Caco-2 (cell line): ENCODE data around the gene CXCR3. TPM values are rescaled to one million over a fixed set of nuclear protein-coding genes. Genes with fewer than 3 reads are reported as not detected.

Experiments used
- BruUV-seq: library from RNA; stranded (reverse); fragments of 400-500 nt; replicated peaks from 2 replicates; lab custom pipeline; 2021; lab: Mats Ljungman, UMichigan
- CTCF ChIA-PET: fragments of 300-600 bp; sonication (Branson Sonifier 250); formaldehyde crosslinking; loops from one replicate; lab custom pipeline; 2022; ENCODE audit warnings: antibody characterized with exemption; lab: Charles Lee
- POLR2A ChIA-PET: fragments of 300-600 bp; sonication (Branson Sonifier 250); formaldehyde crosslinking; loops from one replicate; lab custom pipeline; 2022; ENCODE audit warnings: antibody characterized with exemption; lab: Charles Lee
- DNase-seq, 2 experiments: peaks; one replicate each; pipeline versions ENCODE4 v3.0.0 to v3.0.0-alpha.2; 2020 to 2022
- H3K27me3 ChIP-seq: replicated peaks from 2 replicates; pipeline ENCODE4 v1.6.0; 2011; ENCODE audit warnings: low read length; ENCODE audit not compliant: control insufficient read depth, insufficient read depth
- H3K36me3 ChIP-seq: 2 replicates; pipeline ENCODE4 v1.5.1; 2011; ENCODE audit warnings: low read length; ENCODE audit not compliant: control insufficient read depth, insufficient read depth
- H3K4me1 ChIP-seq: fragments of 250-450 bp; sonication (Bioruptor Pico); 2 replicates; pipeline ENCODE4 v1.5.1; 2020; ENCODE audit warnings: mild to moderate bottlenecking
- H3K4me3 ChIP-seq: 2 replicates; pipeline ENCODE4 v1.5.1; 2011; ENCODE audit warnings: low read depth, mild to moderate bottlenecking, control low read depth, low read length
- H3K9me3 ChIP-seq: fragments of 250-450 bp; sonication (Bioruptor Pico); 2 replicates; pipeline ENCODE4 v1.5.1; 2020; ENCODE audit warnings: mild to moderate bottlenecking, moderate library complexity
- H3K27ac Mint-ChIP-seq: one replicate; pipeline ENCODE4 v1.8.0; 2022; ENCODE audit warnings: mixed read lengths; ENCODE audit not compliant: unreplicated experiment
- H3K27me3 Mint-ChIP-seq: one replicate; pipeline ENCODE4 v1.8.0; 2022; ENCODE audit warnings: mixed read lengths; ENCODE audit not compliant: insufficient read depth, unreplicated experiment
- H3K36me3 Mint-ChIP-seq: one replicate; pipeline ENCODE4 v1.8.0; 2022; ENCODE audit warnings: mild to moderate bottlenecking, mixed read lengths; ENCODE audit not compliant: insufficient read depth, unreplicated experiment
- H3K4me1 Mint-ChIP-seq: one replicate; pipeline ENCODE4 v1.8.0; 2022; ENCODE audit warnings: low read depth, mixed read lengths; ENCODE audit not compliant: unreplicated experiment
- H3K4me3 Mint-ChIP-seq: one replicate; pipeline ENCODE4 v1.8.0; 2022; ENCODE audit warnings: mild to moderate bottlenecking, moderate library complexity, mixed read lengths; ENCODE audit not compliant: unreplicated experiment
- H3K9me3 Mint-ChIP-seq: one replicate; pipeline ENCODE4 v1.8.0; 2022; ENCODE audit warnings: mixed read lengths; ENCODE audit not compliant: unreplicated experiment
- intact Hi-C: fragments of 100-400 bp; cut with micrococcal nuclease; formaldehyde crosslinking; loops from one replicate; pipeline ENCODE4 v1.10.0; 2022; ENCODE audit not compliant: unreplicated experiment
- total RNA-seq: library from RNA; stranded (reverse); gene quantifications from 2 replicates; pipeline ENCODE4 v1.2.3, GENCODE V29; 2022
- TF ChIP-seq, protein P1 (sequence below), 2 experiments: fragments of 200-600 bp in 1 of 2; IDR thresholded peaks; 1 replicate in 1 of 2; 2 replicates in 1 of 2; pipeline versions ENCODE4 v1.5.1 to v1.8.0; 2011 to 2022; ENCODE audit warnings: antibody characterized with exemption in 1 of 2, control low read depth in 1 of 2, inconsistent platforms in 1 of 2, low read depth in 1 of 2, low read length in 1 of 2, mild to moderate bottlenecking in 1 of 2, moderate library complexity in 1 of 2; ENCODE audit not compliant: insufficient read depth in 1 of 2, severe bottlenecking in 1 of 2, unreplicated experiment in 1 of 2

CXCR3 gene
- total RNA-seq, 1 experiment from 2014 or later = not detected

DNA sequence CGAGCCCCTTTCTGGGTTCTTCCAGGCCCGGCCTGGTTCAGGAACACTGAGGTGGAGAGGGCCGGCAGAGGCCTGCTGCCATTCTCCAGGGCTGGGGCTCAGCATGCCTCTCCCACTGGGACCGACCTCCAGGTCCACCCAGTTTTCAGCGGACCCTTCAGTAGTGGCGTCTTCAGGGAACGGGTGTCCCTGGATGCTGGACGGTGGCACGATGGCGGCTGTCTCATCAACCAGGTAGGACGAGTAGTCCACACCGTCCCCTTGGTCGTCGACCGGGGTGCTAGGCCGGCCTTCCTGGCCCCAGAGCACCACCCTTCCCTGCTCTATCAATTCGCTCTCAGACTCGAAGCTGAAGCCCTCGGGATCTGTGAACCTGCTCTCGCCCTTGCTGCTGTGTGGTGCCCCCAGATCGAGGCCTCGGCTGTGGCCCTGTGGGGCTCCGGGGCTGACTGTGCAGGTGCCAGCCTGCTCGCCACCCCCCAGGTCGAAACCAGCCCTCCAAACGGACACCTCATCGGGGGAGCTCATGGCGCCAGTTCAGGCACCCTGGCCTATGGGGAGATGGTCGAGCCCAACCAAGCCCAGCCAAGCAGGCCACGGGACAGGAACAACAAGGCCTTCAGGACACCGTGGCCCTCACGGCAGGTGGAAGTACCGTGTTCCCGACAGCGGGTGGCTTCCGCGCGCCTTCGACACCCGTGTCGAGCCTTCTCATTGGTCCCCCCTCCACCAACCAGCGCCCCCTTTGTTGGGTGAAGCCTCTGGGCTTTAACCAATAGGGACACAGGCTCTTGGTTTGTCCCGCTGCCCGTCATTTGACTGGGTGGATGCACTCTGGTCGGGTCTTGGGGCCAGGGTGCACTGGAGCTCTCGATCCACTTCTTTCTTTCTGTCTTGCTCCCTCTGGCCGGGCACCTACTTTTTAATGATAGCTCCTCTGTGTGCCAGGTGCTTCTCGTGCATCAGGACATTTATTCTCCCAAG is 48.2 kb upstream of the CXCR3 start:
- Histone ChIP-seq H3K4me1 (no peaks in the 10 kb centered on the region), H3K36me3 (no peaks in the 10 kb centered on the region), H3K9me3 (no peaks in the 10 kb centered on the region), H3K4me3 (no peak overlapping the region), H3K27me3 (no peaks in the 10 kb centered on the region; the same call in 1 of the 2 replicates)
- Mint-ChIP-seq H3K36me3 (no peaks in the 10 kb centered on the region), H3K27ac (no peak overlapping the region), H3K27me3 (no peaks in the 10 kb centered on the region), H3K4me1 (no peaks in the 10 kb centered on the region), H3K9me3 (no peaks in the 10 kb centered on the region), H3K4me3 (no peak overlapping the region)
- POLR2A ChIA-PET = no interaction called here
- TF ChIP-seq, protein P1, sequence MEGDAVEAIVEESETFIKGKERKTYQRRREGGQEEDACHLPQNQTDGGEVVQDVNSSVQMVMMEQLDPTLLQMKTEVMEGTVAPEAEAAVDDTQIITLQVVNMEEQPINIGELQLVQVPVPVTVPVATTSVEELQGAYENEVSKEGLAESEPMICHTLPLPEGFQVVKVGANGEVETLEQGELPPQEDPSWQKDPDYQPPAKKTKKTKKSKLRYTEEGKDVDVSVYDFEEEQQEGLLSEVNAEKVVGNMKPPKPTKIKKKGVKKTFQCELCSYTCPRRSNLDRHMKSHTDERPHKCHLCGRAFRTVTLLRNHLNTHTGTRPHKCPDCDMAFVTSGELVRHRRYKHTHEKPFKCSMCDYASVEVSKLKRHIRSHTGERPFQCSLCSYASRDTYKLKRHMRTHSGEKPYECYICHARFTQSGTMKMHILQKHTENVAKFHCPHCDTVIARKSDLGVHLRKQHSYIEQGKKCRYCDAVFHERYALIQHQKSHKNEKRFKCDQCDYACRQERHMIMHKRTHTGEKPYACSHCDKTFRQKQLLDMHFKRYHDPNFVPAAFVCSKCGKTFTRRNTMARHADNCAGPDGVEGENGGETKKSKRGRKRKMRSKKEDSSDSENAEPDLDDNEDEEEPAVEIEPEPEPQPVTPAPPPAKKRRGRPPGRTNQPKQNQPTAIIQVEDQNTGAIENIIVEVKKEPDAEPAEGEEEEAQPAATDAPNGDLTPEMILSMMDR (IDR thresholded peaks at IDR 0.05; ENCODE audit: insufficient read depth in 1 of 2, low read depth in 1 of 2, low read length in 1 of 2, severe bottlenecking in 1 of 2, unreplicated experiment in 1 of 2) = no peak
- BruUV-seq = no TSS peak
- no peak for DNase-seq
- CTCF ChIA-PET = no interaction called here
- intact Hi-C loops = no loop called here

DNA sequence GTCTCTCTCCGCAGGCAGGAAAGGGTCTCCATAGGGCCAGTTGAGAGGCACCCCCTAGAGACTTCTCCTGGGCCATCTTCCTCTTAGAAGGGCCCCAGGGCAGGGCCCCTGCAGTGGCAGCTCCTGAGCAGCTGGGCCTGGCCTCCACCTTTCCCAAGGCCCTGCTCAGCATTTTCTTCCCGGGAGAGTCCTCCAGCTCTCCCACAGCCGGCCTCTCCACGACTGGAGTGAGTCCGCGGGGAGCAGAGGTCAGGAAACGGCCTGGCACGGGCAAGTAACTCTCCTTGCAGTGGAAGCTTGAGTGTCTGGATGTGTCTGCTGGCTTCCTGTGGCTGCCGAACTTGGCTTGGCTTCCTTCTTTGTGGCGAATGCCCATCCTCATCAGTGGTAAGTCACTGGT is 47.4 kb upstream of the CXCR3 start:
- H3K4me1 Mint-ChIP-seq = no peaks in the 10 kb centered on the region
- Histone ChIP-seq H3K9me3 (no peaks in the 10 kb centered on the region), H3K4me1 (no peaks in the 10 kb centered on the region), H3K36me3 (no peaks in the 10 kb centered on the region), H3K4me3 (no peak overlapping the region), H3K27me3 (no peaks in the 10 kb centered on the region)
- DNase-seq = no peak
- no peak overlapping the region for H3K27ac Mint-ChIP-seq
- no peaks in the 10 kb centered on the region for H3K27me3 Mint-ChIP-seq
- CTCF ChIA-PET = no interaction called here
- no TSS peak for BruUV-seq
- POLR2A ChIA-PET = no interaction called here
- no peaks in the 10 kb centered on the region for H3K9me3 Mint-ChIP-seq
- H3K36me3 Mint-ChIP-seq = no peaks in the 10 kb centered on the region
- H3K4me3 Mint-ChIP-seq = no peak overlapping the region
- TF ChIP-seq, protein P1 (IDR thresholded peaks at IDR 0.05; ENCODE audit: insufficient read depth in 1 of 2, low read depth in 1 of 2, low read length in 1 of 2, severe bottlenecking in 1 of 2, unreplicated experiment in 1 of 2) = no peak
- intact Hi-C loops = no loop called here

DNA sequence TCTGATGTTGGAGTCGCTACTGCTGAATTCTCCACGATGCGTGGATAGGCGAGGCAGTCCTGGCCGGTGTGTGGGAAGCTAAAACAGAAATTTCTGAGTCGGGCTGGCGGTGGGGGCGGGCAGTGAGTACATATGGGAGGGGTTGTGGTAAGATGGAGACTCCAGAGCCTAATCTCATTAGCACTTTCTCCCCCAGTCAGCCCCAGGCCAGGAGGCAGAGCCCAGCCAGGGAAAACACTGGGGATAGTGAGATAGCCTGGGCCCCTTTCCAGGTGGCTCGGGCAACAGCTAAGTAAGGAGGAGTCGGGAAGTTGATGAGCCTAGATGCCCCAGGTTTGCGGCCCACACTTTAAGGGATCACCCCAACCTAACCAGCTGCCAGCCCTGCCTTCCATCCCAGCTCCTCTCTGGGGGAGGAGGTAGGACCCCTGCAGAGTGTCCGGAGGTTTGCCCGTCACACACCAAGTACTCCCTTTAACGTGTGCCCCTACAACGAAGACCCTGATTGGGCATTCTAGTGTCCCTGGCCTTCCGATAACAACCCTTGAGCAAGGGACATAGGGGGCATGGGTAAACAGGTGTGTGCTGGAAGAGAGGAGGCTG is 46.7 kb upstream of the CXCR3 start:
- Mint-ChIP-seq H3K36me3 (no peaks in the 10 kb centered on the region), H3K27me3 (no peaks in the 10 kb centered on the region), H3K9me3 (no peaks in the 10 kb centered on the region), H3K4me3 (no peak overlapping the region), H3K27ac (no peak overlapping the region), H3K4me1 (no peaks in the 10 kb centered on the region)
- Histone ChIP-seq H3K4me1 (no peaks in the 10 kb centered on the region), H3K36me3 (no peaks in the 10 kb centered on the region), H3K27me3 (no peaks in the 10 kb centered on the region), H3K9me3 (no peaks in the 10 kb centered on the region), H3K4me3 (no peak overlapping the region)
- POLR2A ChIA-PET = no interaction called here
- CTCF ChIA-PET = no interaction called here
- BruUV-seq = no TSS peak
- no peak for DNase-seq
- TF ChIP-seq, protein P1 (IDR thresholded peaks at IDR 0.05; ENCODE audit: insufficient read depth in 1 of 2, low read depth in 1 of 2, low read length in 1 of 2, severe bottlenecking in 1 of 2, unreplicated experiment in 1 of 2) = no peak
- intact Hi-C loops = no loop called here
